GDM1 (cell line): ENCODE measurements around the gene EVPL.

Experiments
- DNase-seq: peaks from one replicate; lab custom pipeline; 2025; lab: John Stamatoyannopoulos, UW

The EVPL gene

DNA sequence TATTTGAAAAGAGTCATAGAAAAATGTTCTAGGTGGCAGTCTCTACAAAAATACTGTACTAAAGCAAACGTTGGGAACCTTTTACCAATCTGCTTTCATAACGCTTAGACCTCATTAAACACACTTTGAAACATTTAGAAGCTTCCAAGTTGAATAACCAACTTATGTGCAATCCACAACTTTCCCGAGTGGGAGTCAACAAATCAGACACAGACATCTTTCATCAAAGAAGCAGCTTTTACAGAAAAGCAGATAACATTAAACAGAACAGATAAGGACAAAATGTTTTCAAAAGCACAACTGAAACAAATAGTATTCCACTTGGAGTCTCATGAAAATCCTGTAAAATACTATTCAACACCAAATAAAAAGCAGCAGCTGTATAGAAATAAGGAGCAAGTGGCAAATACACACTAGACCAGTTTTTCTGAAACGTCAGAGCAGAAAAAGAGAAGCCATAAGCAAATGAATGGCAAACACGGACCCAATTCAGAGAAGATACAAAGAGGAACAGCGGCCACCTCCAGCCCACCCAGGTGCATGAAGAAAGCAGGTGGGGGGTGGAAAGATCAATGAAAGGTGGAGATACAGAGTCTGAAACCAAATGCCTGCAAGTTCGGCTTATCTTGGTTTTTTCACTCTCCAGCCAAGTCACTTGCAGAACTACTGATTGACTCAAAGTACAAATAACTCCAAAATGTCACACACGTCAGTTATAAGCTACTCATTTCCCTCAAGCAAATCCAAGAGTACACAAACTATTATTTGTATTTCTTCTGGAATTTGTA, 67.9 kb downstream of the EVPL start:
- DNase-seq: no peak
